Mesendoderm (in vitro differentiated cells): ENCODE measurements around the gene POLK.
"Not testable (repeated sequence)": the region's sequence is repeated elsewhere in the genome, so short reads cannot be mapped to it uniquely, and the experiment has no call there.

Experiments used
- DNase-seq: peaks from one replicate; pipeline ENCODE4 v3.0.0; 2013
- H2AK5ac ChIP-seq: 2 replicates; pipeline ENCODE4 v1.6.1; 2013; ENCODE audit warnings: low read length, inconsistent platforms
- H2BK120ac ChIP-seq: 2 replicates; pipeline ENCODE4 v1.6.1; 2013; ENCODE audit warnings: low read depth, mild to moderate bottlenecking, low read length, moderate library complexity, mixed read lengths
- H2BK15ac ChIP-seq: replicated peaks from 2 replicates; pipeline ENCODE4 v1.6.1; 2013; ENCODE audit warnings: low read depth, mild to moderate bottlenecking, moderate library complexity
- H2BK5ac ChIP-seq: 2 replicates; pipeline ENCODE4 v1.6.1; 2013; ENCODE audit warnings: low read length, inconsistent platforms
- H3K18ac ChIP-seq: 2 replicates; pipeline ENCODE4 v1.6.1; 2013; ENCODE audit warnings: mild to moderate bottlenecking, low read length, mixed read lengths
- H3K23ac ChIP-seq: one replicate; pipeline ENCODE4 v1.6.1; 2013; ENCODE audit warnings: low read length
- H3K27ac ChIP-seq: 2 replicates; pipeline ENCODE4 v1.5.1; 2013; ENCODE audit warnings: low read depth, mild to moderate bottlenecking, inconsistent platforms, low read length, moderate library complexity
- H3K27me3 ChIP-seq: 2 replicates; pipeline ENCODE4 v1.6.1; 2013; ENCODE audit warnings: low read length, control low read depth, mild to moderate bottlenecking, inconsistent platforms; ENCODE audit not compliant: insufficient read depth, poor library complexity
- H3K36me3 ChIP-seq: 2 replicates; pipeline ENCODE4 v1.6.1; 2013; ENCODE audit warnings: low read length, inconsistent platforms; ENCODE audit not compliant: control insufficient read depth, insufficient read depth
- H3K4ac ChIP-seq: one replicate; pipeline ENCODE4 v1.6.1; 2013; ENCODE audit warnings: low read depth, mild to moderate bottlenecking, low read length, moderate library complexity
- H3K4me1 ChIP-seq: 2 replicates; pipeline ENCODE4 v1.6.1; 2013; ENCODE audit warnings: low read depth, low read length, inconsistent platforms; ENCODE audit not compliant: control insufficient read depth
- H3K4me2 ChIP-seq: 2 replicates; pipeline ENCODE4 v1.6.1; 2013; ENCODE audit warnings: low read length
- H3K4me3 ChIP-seq: 2 replicates; pipeline ENCODE4 v1.5.1; 2013; ENCODE audit warnings: mild to moderate bottlenecking, low read length
- H3K56ac ChIP-seq: one replicate; pipeline ENCODE4 v1.6.1; 2013; ENCODE audit warnings: low read length
- H3K79me1 ChIP-seq: 2 replicates; pipeline ENCODE4 v1.6.1; 2013; ENCODE audit warnings: low read length, inconsistent platforms
- H3K79me2 ChIP-seq: 2 replicates; pipeline ENCODE4 v1.6.1; 2013; ENCODE audit warnings: mild to moderate bottlenecking, low read length; ENCODE audit not compliant: control insufficient read depth, insufficient read depth
- H3K9ac ChIP-seq: 2 replicates; pipeline ENCODE4 v1.6.1; 2013; ENCODE audit warnings: low read length, inconsistent platforms
- H4K5ac ChIP-seq: one replicate; pipeline ENCODE4 v1.6.1; 2013; ENCODE audit warnings: low read length
- H4K8ac ChIP-seq: one replicate; pipeline ENCODE4 v1.6.1; 2013; ENCODE audit warnings: low read depth, mild to moderate bottlenecking, control low read depth, low read length, moderate library complexity
- WGBS: extraction: QIAGEN DNeasy Blood & Tissue Kit; methylation state at CpG from one replicate; pipeline ENCODE4 v1.1.7; 2013; ENCODE audit warnings: low lambda C conversion rate, missing lambda C conversion rate; ENCODE audit not compliant: insufficient coverage; ENCODE audit errors: extremely low coverage; 5-methylcytosine and 5-hydroxymethylcytosine counted together

The POLK gene

DNA sequence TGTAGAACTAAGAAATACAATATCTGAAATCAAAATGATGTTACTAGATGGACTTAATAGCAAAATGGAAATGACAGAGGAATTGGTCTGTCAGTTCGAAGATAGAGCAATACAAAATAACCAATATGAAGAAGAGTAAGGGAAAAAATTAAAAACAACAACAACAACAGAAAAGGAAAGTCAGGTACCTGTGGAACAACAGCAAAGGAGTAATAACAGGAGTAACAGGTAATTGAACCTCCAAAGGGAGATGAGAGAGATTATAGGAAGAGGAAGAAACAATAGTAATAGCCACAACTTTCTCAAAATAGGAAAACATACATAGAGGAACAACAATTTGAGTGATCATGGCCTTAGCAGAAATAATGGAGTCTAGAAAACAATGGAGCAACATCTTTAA is 13.7 kb downstream of the POLK start:
- H3K9ac ChIP-seq, result no peak overlapping the region
- H3K4me3 ChIP-seq, result no peak overlapping the region
- H3K23ac ChIP-seq, result no peak overlapping the region
- H3K4ac ChIP-seq, result no peak overlapping the region
- DNase-seq, result no peak
- H2AK5ac ChIP-seq, result no peak overlapping the region
- no peak overlapping the region for H2BK5ac ChIP-seq
- H3K56ac ChIP-seq, result no peak overlapping the region
- no peak overlapping the region for H4K8ac ChIP-seq
- H2BK15ac ChIP-seq, result no peak overlapping the region
- H3K18ac ChIP-seq, result no peak overlapping the region
- no peaks in the 10 kb centered on the region for H3K4me1 ChIP-seq
- no peak overlapping the region for H3K4me2 ChIP-seq
- H3K27ac ChIP-seq, result no peak overlapping the region
- H3K79me1 ChIP-seq, result peaks cover 6% of the 10 kb centered on the region
- WGBS, result no CpG with 5 or more reads among the region's 1 CpG
- no peaks in the 10 kb centered on the region for H3K36me3 ChIP-seq
- no peak overlapping the region for H4K5ac ChIP-seq
- peaks cover 6% of the 10 kb centered on the region for H3K79me2 ChIP-seq
- H2BK120ac ChIP-seq, result no peak overlapping the region
- no peaks in the 10 kb centered on the region for H3K27me3 ChIP-seq

DNA sequence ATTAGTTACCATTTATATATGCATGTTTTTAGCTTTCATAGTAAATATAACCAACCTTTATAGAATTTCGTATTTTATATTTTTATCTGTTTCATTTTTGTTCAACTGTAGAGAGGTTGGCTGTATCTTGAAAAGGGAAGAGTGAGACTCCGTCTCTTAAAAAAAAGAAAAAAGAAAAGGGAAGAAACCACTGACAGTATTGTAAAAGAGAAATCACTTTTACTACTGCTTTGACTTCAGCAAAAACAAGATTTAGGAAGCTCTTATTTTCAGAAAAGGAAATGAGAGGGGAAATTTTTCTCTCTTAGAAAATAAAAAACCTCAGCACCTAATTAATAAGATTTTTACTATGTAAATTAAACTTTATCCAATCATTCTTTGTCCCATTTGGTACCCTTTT is 14.4 kb downstream of the POLK start:
- Histone ChIP-seq H3K23ac (no peak overlapping the region), H3K4me3 (no peak overlapping the region), H3K79me2 (peaks cover 5% of the 10 kb centered on the region), H3K4me1 (no peaks in the 10 kb centered on the region), H3K18ac (no peak overlapping the region), H3K27ac (no peak overlapping the region), H2AK5ac (no peak overlapping the region), H2BK5ac (no peak overlapping the region), H3K4ac (no peak overlapping the region), H3K4me2 (no peak overlapping the region), H3K79me1 (peaks cover 6% of the 10 kb centered on the region), H3K36me3 (no peaks in the 10 kb centered on the region), H2BK120ac (no peak overlapping the region), H3K27me3 (no peaks in the 10 kb centered on the region), H3K56ac (no peak overlapping the region), H4K5ac (no peak overlapping the region), H4K8ac (no peak overlapping the region), H2BK15ac (no peak overlapping the region), H3K9ac (no peak overlapping the region)
- DNase-seq, result no peak
- WGBS, result no CpG with 5 or more reads among the region's 2 CpGs

DNA sequence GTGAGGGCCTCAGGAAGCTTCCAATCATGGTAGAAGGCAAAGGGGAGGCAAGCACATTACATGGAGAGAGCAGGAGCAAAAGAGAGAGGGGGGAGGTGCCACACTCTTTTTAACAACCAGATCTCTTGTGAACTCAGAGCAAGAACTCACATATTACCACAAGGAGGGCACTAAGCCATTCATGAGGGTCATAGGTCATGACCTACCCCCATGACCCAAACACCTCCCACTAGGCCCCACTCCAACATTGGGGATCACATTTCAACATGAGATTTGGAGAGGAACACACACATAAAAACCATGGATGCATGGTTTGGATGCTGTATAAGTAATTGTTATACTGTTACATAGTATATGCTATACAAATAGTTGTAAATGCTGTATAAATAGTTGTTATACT is 17.5 kb downstream of the POLK start:
- H3K18ac ChIP-seq, result no peak overlapping the region
- H3K4me2 ChIP-seq, result no peak overlapping the region
- H4K5ac ChIP-seq, result no peak overlapping the region
- no peaks in the 10 kb centered on the region for H3K36me3 ChIP-seq
- H2BK5ac ChIP-seq, result no peak overlapping the region
- H2BK120ac ChIP-seq, result no peak overlapping the region
- no peak overlapping the region for H3K9ac ChIP-seq
- H3K56ac ChIP-seq, result no peak overlapping the region
- no peak overlapping the region for H3K23ac ChIP-seq
- no peaks in the 10 kb centered on the region for H3K4me1 ChIP-seq
- no peaks in the 10 kb centered on the region for H3K27me3 ChIP-seq
- H2AK5ac ChIP-seq, result no peak overlapping the region
- no peak overlapping the region for H3K4me3 ChIP-seq
- no peak overlapping the region for H3K27ac ChIP-seq
- peaks cover 2% of the 10 kb centered on the region for H3K79me1 ChIP-seq
- H2BK15ac ChIP-seq, result no peak overlapping the region
- no peaks in the 10 kb centered on the region for H3K79me2 ChIP-seq
- no peak for DNase-seq
- no peak overlapping the region for H4K8ac ChIP-seq
- no peak overlapping the region for H3K4ac ChIP-seq

DNA sequence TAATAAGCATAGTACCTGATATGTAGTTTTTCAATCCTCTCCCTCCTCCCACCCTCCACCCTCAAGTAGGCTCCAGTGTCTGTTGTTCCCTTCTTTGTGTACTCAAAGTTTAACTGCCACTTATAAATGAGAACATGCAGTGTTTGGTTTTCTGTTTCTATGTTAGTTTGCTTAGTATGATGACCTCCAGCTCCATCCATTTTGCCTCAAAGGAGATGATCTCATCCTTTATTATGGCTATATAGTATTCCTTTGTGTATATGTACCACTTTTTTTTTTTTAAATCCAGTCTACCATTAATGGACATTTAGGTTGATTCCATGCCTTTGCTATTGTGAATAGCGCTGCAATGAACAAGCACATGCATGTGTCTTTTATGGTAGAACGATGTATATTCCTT is 20.5 kb downstream of the POLK start:
- H4K5ac ChIP-seq, result no peak overlapping the region
- peaks cover 1% of the 10 kb centered on the region for H3K79me1 ChIP-seq
- H3K4me1 ChIP-seq, result peaks cover 4% of the 10 kb centered on the region
- no peak overlapping the region for H2BK5ac ChIP-seq
- H3K4ac ChIP-seq, result no peak overlapping the region
- no peak overlapping the region for H4K8ac ChIP-seq
- H2AK5ac ChIP-seq, result no peak overlapping the region
- H3K36me3 ChIP-seq, result no peaks in the 10 kb centered on the region
- no peaks in the 10 kb centered on the region for H3K79me2 ChIP-seq
- H3K27ac ChIP-seq, result no peak overlapping the region
- H3K9ac ChIP-seq, result no peak overlapping the region
- no peak overlapping the region for H2BK120ac ChIP-seq
- H3K4me3 ChIP-seq, result no peak overlapping the region
- H3K23ac ChIP-seq, result no peak overlapping the region
- no peak for DNase-seq
- H3K56ac ChIP-seq, result no peak overlapping the region
- no peaks in the 10 kb centered on the region for H3K27me3 ChIP-seq
- no peak overlapping the region for H3K18ac ChIP-seq
- no peak overlapping the region for H2BK15ac ChIP-seq
- WGBS, result no CpG with 5 or more reads among the region's 2 CpGs
- H3K4me2 ChIP-seq, result no peak overlapping the region

DNA sequence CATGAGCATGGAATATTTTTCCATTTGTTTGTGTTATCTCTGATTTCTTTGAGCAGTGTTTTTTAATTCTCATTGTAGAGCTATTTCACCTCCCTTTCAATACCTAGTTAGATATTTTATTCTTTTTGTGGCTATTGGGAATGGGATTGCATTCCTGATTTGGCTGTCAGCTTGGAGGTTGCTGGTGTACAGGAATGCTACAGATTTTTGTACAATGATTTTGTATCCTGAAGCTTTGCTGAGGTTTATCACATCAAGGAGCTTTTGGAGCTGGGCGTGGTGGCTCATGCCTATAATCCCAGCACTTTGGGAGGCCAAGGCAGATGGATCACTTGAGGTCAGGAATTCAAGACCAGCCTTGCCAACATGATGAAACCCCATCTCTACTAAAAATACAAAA is 22.0 kb downstream of the POLK start:
- no CpG with 5 or more reads among the region's 1 CpG for WGBS
- H3K23ac ChIP-seq, H3K36me3 ChIP-seq: not testable (repeated sequence)

DNA sequence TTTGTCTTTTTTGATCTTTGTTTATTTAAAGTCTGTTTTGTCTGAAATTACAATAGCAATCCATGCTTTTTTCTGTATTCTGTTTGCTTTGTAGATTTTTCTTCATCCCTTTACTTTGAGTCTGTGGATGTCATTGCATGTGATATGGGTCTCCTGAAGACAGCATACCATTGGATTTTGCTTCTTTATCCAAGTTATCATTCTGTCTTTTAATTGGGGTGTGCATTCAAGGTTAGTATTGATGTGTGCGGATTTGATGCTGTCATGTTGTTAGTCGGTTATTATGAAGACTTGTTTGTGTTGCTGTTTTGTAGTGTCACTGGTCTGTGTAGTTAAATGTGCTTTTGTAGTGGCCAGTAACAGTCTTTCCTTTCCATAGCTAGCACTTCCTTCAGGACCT is 23.0 kb downstream of the POLK start:
- Histone ChIP-seq H4K5ac (no peak overlapping the region), H3K9ac (no peak overlapping the region)
- WGBS, result no CpG with 5 or more reads among the region's 2 CpGs

More for the DNA sequence above, 22.0 kb downstream of the POLK start:
- not testable (repeated sequence) for H2BK15ac ChIP-seq, H3K4ac ChIP-seq, H4K5ac ChIP-seq, H3K18ac ChIP-seq, H3K27ac ChIP-seq, H3K4me2 ChIP-seq, H2AK5ac ChIP-seq, H2BK5ac ChIP-seq, H3K56ac ChIP-seq, H3K27me3 ChIP-seq, H3K79me2 ChIP-seq, H2BK120ac ChIP-seq, H3K9ac ChIP-seq, H4K8ac ChIP-seq, H3K79me1 ChIP-seq, DNase-seq, H3K4me1 ChIP-seq, H3K4me3 ChIP-seq

More for the DNA sequence above, 23.0 kb downstream of the POLK start:
- DNase-seq, result no peak
- H3K23ac ChIP-seq, result no peak overlapping the region
- H3K4me2 ChIP-seq, result no peak overlapping the region
- H3K4ac ChIP-seq, result no peak overlapping the region
- no peak overlapping the region for H4K8ac ChIP-seq
- peaks cover 4% of the 10 kb centered on the region for H3K4me1 ChIP-seq
- H3K27me3 ChIP-seq, result no peaks in the 10 kb centered on the region
- no peak overlapping the region for H2BK15ac ChIP-seq
- no peak overlapping the region for H2AK5ac ChIP-seq
- H3K4me3 ChIP-seq, result no peak overlapping the region
- H2BK120ac ChIP-seq, result no peak overlapping the region
- H3K18ac ChIP-seq, result no peak overlapping the region
- H2BK5ac ChIP-seq, result no peak overlapping the region
- peaks cover 1% of the 10 kb centered on the region for H3K79me1 ChIP-seq
- no peak overlapping the region for H3K56ac ChIP-seq
- no peaks in the 10 kb centered on the region for H3K79me2 ChIP-seq
- no peak overlapping the region for H3K27ac ChIP-seq
- no peaks in the 10 kb centered on the region for H3K36me3 ChIP-seq
